Muscle layer of duodenum (tissue), 2 donors: ENCODE results near the gene DPF1.

Source experiments
- H3K27ac ChIP-seq: one replicate; pipeline ENCODE4 v1.7.0; 2013; ENCODE audit warnings: mild to moderate bottlenecking, low read length
- H3K27me3 ChIP-seq: one replicate; pipeline ENCODE4 v1.7.0; 2013; ENCODE audit warnings: low read depth, mild to moderate bottlenecking, control low read depth, low read length
- H3K36me3 ChIP-seq, 2 donors: one replicate each; pipeline ENCODE4 v1.7.0; 2013; ENCODE audit warnings: low read length in 2 of 2, control low read depth in 1 of 2, mild to moderate bottlenecking in 1 of 2; ENCODE audit not compliant: insufficient read depth in 2 of 2, control insufficient read depth in 1 of 2
- H3K4me1 ChIP-seq, 2 donors: one replicate each; pipeline ENCODE4 v1.7.0; 2013; ENCODE audit warnings: low read length in 2 of 2, mild to moderate bottlenecking in 2 of 2, control low read depth in 1 of 2, moderate library complexity in 1 of 2; ENCODE audit not compliant: insufficient read depth in 2 of 2, control insufficient read depth in 1 of 2
- H3K4me3 ChIP-seq, 2 donors: one replicate each; pipeline ENCODE4 v1.7.0; 2013; ENCODE audit warnings: low read length in 2 of 2, low read depth in 1 of 2, mild to moderate bottlenecking in 1 of 2
- H3K9me3 ChIP-seq, 2 donors: one replicate each; pipeline ENCODE4 v1.7.0; 2013; ENCODE audit warnings: low read length in 2 of 2, control low read depth in 1 of 2, mild to moderate bottlenecking in 1 of 2; ENCODE audit not compliant: control insufficient read depth in 1 of 2
- donor health status: healthy.

The DPF1 gene

DNA sequence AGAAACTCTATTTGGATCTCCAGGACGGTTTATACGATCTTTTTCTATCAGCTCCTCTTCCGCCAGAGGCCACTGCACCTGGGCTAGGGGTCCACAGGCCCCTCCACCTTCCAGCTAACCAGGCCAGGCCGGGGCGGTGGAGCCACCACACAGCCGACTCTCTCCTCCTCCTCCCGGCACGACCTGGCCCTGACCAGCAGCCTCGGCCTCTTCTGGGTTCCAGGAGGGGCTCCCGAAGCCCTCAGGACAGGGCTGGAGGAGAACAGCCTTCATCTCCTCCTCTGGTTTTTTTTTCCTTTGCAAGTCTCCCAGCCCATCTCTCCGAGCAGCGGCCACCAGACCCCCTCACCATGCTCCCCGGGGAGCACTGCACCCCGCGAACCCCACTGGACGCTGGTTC lies 17.1 kb downstream of the DPF1 start:
- H3K4me1 ChIP-seq: peaks cover 0 to 27% of the 10 kb centered on the region in 2 donors
- peaks cover 6 to 45% of the 10 kb centered on the region in 2 donors for H3K36me3 ChIP-seq
- no peak overlapping the region for H3K27ac ChIP-seq
- peaks cover 15% of the 10 kb centered on the region for H3K27me3 ChIP-seq
- no peak overlapping the region for H3K4me3 ChIP-seq
- H3K9me3 ChIP-seq: no peaks in the 10 kb centered on the region

DNA sequence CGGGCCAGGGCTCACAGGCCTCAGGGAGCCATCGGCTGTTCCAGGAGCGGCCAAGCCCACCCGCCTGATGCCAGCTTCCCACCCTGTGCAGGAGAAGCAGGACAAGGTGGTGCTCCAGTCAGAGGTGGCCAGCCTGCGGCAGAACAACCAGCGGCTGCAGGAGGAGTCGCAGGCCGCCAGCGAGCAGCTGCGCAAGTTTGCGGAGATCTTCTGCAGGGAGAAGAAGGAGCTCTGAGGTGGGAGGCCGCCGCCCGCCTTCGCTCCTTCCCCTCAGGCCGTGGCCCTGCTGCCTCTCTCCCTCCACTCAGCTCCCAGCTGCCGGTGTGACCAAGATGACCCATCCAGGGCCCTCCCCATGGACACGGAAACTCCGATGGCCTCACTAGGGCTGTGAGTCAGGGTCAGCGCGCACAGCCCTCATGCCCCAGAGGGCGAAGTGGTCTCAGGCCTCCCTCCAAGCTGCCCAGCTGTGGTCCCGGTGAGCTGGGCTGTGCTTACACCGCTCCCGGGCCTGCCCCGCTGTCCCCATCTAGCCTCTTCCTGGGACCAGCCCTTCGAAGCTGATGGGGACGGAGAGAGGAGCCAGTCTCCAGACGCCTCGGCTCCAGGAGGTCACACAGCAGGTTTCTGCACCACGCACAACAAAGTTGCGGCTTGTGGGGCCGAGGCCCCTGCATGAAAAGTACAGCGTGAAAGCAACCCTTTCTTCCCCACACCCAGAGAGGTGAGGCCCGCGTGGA lies 17.8 kb downstream of the DPF1 start:
- Histone ChIP-seq H3K36me3 (peaks cover 14 to 49% of the 10 kb centered on the region in 2 donors), H3K27me3 (peaks cover 15% of the 10 kb centered on the region), H3K4me1 (peaks cover 0 to 24% of the 10 kb centered on the region in 2 donors)

DNA sequence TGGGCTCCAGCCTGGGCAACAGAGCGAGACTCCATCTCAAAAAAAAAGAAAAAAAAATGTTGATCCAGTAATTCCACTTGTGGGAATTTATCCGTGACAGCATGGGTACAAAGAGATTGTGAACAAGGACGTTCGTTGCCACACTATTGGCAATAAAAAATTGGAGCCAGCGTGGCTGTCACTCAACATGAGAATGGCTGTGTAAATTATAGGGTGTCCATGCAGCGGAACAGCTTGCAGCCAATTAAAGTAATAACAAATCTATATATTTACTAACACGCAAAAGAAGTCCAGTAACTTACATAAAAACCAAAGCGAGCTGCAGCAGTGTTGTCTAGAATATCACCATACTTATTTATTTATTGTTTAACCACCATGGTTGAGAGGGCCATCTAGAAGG lies 19.3 kb downstream of the DPF1 start:
- peaks cover 15 to 53% of the 10 kb centered on the region in 2 donors for H3K36me3 ChIP-seq
- H3K4me3 ChIP-seq: no peak overlapping the region

More for the DNA sequence above, 17.8 kb downstream of the DPF1 start:
- Histone ChIP-seq H3K9me3 (no peaks in the 10 kb centered on the region), H3K4me3 (no peak overlapping the region), H3K27ac (no peak overlapping the region)

DNA sequence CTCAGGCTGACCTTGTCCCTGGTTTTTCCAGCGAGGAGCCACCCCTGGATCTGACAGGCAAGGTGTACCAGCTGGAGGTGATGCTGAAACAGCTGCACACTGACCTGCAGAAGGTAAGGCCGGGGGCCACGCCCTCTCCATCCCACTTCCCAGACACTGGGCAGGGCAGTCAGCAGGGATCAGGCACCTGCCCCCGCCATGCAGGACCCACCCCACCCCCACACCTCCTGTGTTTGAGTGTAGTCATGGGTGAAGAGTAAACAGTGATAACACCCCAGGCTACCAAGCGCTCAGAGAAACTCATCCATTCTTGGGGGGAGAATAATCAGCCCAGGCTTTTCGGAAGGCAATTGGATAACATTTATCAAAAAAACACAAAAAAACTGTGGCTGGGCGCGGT lies 19.9 kb downstream of the DPF1 start:
- Histone ChIP-seq H3K27ac (no peak overlapping the region), H3K4me3 (no peak overlapping the region), H3K4me1 (peaks cover 0 to 3% of the 10 kb centered on the region in 2 donors), H3K36me3 (peaks cover 15 to 53% of the 10 kb centered on the region in 2 donors), H3K9me3 (no peaks in the 10 kb centered on the region), H3K27me3 (no peaks in the 10 kb centered on the region)

More for the DNA sequence above, 19.3 kb downstream of the DPF1 start:
- H3K27ac ChIP-seq: no peak overlapping the region
- H3K4me1 ChIP-seq: peaks cover 0 to 10% of the 10 kb centered on the region in 2 donors
- no peaks in the 10 kb centered on the region for H3K9me3 ChIP-seq
- peaks cover 2% of the 10 kb centered on the region for H3K27me3 ChIP-seq

DNA sequence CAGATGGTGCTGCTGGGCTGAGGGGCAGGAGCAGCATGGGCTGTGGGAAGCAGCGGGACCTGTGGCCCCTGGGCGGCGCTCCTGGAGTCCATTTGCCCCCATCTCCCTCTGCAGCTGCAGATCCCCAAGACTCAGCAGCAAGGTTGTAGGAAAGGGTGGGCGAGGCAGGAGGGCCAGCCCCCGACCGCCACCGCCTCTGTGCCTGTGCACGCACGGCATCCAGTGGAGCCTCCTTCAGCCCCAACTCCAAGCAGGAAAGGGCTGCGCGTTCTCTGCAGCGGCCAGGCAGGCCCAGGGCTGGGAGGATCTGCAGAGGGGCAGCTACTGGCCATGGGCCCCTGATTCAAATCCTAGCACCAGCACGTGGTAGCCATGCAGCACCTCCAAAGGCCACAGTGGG lies 20.8 kb downstream of the DPF1 start:
- Histone ChIP-seq H3K27ac (no peak overlapping the region), H3K4me1 (no peaks in the 10 kb centered on the region), H3K36me3 (peaks cover 15 to 58% of the 10 kb centered on the region in 2 donors), H3K4me3 (no peak overlapping the region), H3K9me3 (no peaks in the 10 kb centered on the region), H3K27me3 (no peaks in the 10 kb centered on the region)

DNA sequence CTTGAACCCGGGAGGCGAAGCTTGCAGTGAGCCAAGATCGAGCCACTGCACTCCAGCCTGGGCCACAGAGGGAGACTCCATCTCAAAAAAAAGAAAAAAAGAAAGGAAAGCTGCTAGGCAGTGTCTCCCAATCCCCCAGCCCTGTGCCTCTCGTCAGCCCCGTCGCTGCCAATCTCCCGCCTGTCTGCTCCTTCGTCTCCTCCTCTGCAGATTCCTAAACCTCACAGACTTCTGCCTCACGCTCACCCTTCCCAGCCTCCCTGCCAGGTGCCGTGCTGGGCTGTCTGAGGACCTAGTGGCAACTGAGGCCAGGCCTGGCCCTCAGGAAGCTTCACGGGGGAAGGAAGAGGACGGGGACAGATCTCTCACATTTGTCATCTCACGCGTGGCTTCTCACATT lies 21.5 kb downstream of the DPF1 start:
- Histone ChIP-seq H3K27ac (no peak overlapping the region), H3K4me3 (no peak overlapping the region), H3K36me3 (peaks cover 15 to 62% of the 10 kb centered on the region in 2 donors)

DNA sequence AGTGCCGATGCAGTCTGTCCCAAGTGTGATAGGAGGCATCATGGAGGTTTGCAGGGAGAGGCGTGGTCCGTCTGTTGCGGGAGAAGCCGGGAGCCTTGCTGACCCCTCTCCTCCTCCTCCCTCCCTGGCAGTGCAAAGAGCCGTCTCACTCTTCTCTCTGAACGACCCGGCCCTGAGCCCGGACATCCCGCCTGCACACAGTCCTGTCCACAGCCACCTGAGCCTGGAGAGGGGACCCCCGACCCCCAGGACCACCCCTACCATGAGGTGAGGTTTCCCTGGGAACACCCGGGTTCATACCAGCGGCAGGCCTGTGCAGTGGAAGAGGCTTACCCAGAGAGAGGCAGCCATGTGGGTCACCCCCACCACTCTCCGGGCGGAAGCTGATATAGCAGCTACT lies 22.3 kb downstream of the DPF1 start:
- Histone ChIP-seq H3K36me3 (peaks cover 15 to 59% of the 10 kb centered on the region in 2 donors), H3K9me3 (no peaks in the 10 kb centered on the region), H3K4me1 (no peaks in the 10 kb centered on the region), H3K4me3 (no peak overlapping the region), H3K27ac (no peak overlapping the region), H3K27me3 (no peaks in the 10 kb centered on the region)

More for the DNA sequence above, 21.5 kb downstream of the DPF1 start:
- H3K9me3 ChIP-seq: no peaks in the 10 kb centered on the region
- no peaks in the 10 kb centered on the region for H3K27me3 ChIP-seq
- H3K4me1 ChIP-seq: no peaks in the 10 kb centered on the region

DNA sequence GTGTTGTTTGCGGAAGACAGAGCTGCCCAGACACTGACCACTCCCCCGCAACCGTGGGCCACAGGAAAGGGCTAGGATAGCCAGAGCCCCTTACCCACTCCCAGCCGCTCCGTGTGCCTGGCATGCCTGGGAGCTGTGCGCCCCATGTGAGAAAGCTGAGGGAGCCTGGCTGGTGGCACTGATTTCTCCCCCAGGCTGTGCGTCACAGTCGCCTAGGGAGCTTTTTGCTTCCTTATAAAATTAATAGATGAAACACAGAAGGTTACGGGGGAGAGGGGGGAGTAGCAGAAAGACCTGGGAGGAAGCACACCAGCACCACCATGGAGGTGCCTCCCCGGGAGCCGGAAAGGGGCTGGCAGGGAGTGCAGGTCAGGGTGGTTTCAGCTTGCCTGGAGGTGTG lies 24.7 kb downstream of the DPF1 start:
- H3K9me3 ChIP-seq: no peaks in the 10 kb centered on the region
- no peaks in the 10 kb centered on the region for H3K27me3 ChIP-seq
- H3K27ac ChIP-seq: no peak overlapping the region
- no peak overlapping the region for H3K4me3 ChIP-seq
- H3K36me3 ChIP-seq: peaks cover 15 to 45% of the 10 kb centered on the region in 2 donors
- H3K4me1 ChIP-seq: no peaks in the 10 kb centered on the region

DNA sequence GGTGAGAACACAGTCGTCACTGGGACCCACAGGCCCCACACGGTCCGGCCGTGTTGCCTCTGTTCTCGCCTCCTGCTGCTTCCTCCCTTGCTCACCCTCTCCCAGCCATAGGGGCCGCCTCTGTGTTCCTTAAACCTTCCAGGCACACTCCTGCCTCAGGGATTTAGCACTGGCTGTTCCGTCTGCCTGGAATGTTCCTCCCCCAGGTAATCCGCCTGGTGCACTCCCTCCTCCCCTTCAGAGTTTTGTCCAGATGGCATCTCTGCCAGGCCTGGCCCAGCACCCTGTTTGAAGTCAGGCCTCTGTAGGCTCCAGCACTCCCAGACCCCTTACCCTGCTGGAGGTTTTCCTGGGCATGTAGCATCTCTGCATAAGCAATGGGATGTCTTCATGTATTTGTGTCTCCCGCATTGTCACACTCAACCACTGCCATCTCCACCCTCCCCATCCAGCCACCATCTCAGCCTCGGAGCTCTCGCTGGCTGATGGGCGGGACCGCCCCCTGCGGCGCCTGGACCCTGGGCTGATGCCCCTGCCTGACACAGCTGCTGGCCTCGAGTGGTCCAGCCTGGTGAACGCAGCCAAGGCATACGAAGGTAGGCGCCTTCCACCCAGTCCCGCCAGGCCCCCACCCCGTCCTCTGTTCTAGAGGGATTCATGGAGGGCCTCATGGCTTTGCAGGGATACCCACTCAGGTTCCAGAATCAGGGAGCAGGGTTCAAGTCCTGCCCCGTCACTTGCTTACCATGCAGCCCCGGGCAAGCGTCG lies 25.9 kb downstream of the DPF1 start:
- H3K36me3 ChIP-seq: peaks cover 15 to 33% of the 10 kb centered on the region in 2 donors
- H3K27me3 ChIP-seq: no peaks in the 10 kb centered on the region
- no peak overlapping the region for H3K27ac ChIP-seq
- H3K9me3 ChIP-seq: no peaks in the 10 kb centered on the region
- no peaks in the 10 kb centered on the region for H3K4me1 ChIP-seq
- H3K4me3 ChIP-seq: no peak overlapping the region

DNA sequence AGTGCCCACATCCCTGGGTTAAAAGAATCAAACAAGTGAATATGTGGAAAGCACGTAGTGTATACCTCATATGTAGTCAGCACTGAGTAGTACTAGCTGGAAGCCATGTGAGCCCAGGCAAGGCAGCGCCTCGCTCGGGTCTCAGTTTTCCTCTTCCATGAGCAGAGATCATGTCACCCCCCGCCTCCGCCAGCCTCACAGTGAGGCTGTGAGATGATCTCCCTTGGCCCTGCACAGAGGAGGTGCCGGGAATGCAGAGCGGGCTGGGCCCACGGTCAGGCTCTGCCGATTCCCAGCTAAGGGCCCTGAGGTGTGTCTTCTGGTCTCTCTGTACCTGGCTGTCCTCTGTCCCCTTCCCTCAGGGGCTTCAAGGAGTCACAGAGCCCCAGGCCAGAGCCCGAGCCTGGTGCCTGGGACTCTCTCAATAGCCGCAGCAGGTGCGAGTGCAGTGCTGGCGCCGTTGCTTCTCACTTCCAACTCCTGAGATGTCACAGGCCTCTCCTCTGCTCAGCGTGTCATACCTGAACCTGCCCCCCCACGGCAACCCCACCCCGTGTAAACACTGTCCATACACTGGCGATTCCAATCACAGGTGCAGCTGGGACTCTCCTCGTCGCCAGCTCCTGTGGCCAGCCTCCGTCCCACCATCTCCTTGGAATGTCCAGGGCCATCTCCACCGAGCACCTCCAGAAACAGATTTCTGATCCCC lies 26.9 kb downstream of the DPF1 start:
- Histone ChIP-seq H3K27me3 (no peaks in the 10 kb centered on the region), H3K9me3 (no peaks in the 10 kb centered on the region), H3K4me3 (no peak overlapping the region), H3K4me1 (no peaks in the 10 kb centered on the region), H3K36me3 (peaks cover 10 to 28% of the 10 kb centered on the region in 2 donors), H3K27ac (no peak overlapping the region)

DNA sequence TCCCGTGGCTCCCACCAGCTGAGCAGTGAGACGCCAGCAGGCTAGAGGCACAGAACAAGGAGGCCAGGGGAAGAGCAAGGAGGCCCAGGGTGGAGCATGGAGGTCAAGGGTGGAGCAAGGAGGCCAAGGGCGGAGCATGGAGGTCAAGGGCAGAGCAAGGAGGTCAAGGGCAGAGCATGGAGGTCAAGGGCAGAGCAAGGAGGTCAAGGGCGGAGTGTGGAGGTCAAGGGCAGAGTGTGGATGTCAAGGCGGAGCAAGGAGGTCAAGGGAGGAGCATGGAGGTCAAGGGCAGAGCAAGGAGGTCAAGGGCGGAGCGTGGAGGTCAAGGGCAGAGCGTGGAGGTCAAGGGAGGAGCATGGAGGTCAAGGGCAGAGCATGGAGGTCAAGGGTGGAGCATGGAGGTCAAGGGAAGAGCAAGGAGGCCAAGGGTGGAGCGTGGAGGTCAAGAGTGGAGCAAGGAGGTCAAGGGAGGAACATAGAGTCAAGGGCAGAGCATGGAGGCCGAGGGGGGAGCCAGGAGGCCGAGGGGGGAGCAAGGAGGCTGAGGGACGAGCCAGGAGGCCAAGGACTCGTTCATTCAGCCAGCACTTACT lies 27.7 kb downstream of the DPF1 start:
- no peak overlapping the region for H3K4me3 ChIP-seq

More for the DNA sequence above, 27.7 kb downstream of the DPF1 start:
- Histone ChIP-seq H3K9me3 (no peaks in the 10 kb centered on the region), H3K27me3 (no peaks in the 10 kb centered on the region), H3K4me1 (no peaks in the 10 kb centered on the region), H3K36me3 (peaks cover 3 to 26% of the 10 kb centered on the region in 2 donors), H3K27ac (no peak overlapping the region)
